Upper lobe of left lung (tissue), 4 donors: ENCODE measurements around the gene RPS17.
"Not testable (repeated sequence)": the region's sequence is repeated elsewhere in the genome, so short reads cannot be mapped to it uniquely, and the experiment has no call there.

Source experiments
- CTCF ChIP-seq, 6 experiments: fragments of 450-650 bp in 4 of 6; fragments of 200-600 bp in 2 of 6; sonication (generic) in 2 of 6; IDR thresholded peaks; one replicate each; pipeline ENCODE4 v1.5.1; 2016 to 2019; ENCODE audit warnings: antibody characterized with exemption in 6 of 6
- EP300 ChIP-seq, 4 donors: sonication (generic); formaldehyde crosslinking; IDR thresholded peaks; one replicate each; pipeline ENCODE4 v1.5.1; 2017; ENCODE audit warnings: antibody characterized with exemption in 4 of 4, control low read depth in 2 of 4
- POLR2AphosphoS5 ChIP-seq, 2 donors: sonication (generic); formaldehyde crosslinking; IDR thresholded peaks; one replicate each; pipeline ENCODE4 v1.5.1; 2017; ENCODE audit warnings: antibody characterized with exemption in 2 of 2

GRCh38 chr15:82534457-82534861 is 5.8 kb downstream of the RPS17 start:
- not testable (repeated sequence) for TF ChIP-seq CTCF, POLR2AphosphoS5, EP300 (IDR thresholded peaks at IDR 0.05)
